ENCODE results near the gene SLAMF9.

The SLAMF9 gene

DNA sequence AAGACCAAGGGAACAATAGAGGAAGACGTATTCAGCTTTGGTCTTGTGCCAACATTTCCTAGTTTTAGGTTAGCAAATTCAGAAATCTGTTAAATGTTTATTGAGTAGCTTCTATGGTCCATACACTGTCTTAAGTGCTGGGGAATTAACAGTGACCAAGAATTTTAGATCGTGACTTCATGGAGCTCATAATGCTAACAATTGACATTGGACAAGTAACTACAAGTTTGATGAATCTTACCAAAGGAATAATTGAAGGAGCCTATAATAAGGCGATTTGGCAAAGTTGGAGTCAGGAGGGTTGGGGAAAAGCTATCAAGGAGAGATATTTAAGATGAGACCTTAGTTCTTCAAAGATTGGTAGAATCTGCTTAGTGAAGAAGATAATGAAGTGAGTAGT is 1.4 kb upstream of the SLAMF9 start:
- ChIA-PET CTCF (interaction anchor here (1.0 to 2.1 kb wide), 5 partner anchors 9 to 53 kb away, joined by 3 to 10 read pairs (median 4); no protein-coding TSS in a partner anchor), POLR2A (no interaction called here)
- no peak for DNase-seq (ENCODE audit: extremely low spot score)
- TF ChIP-seq, protein P1, sequence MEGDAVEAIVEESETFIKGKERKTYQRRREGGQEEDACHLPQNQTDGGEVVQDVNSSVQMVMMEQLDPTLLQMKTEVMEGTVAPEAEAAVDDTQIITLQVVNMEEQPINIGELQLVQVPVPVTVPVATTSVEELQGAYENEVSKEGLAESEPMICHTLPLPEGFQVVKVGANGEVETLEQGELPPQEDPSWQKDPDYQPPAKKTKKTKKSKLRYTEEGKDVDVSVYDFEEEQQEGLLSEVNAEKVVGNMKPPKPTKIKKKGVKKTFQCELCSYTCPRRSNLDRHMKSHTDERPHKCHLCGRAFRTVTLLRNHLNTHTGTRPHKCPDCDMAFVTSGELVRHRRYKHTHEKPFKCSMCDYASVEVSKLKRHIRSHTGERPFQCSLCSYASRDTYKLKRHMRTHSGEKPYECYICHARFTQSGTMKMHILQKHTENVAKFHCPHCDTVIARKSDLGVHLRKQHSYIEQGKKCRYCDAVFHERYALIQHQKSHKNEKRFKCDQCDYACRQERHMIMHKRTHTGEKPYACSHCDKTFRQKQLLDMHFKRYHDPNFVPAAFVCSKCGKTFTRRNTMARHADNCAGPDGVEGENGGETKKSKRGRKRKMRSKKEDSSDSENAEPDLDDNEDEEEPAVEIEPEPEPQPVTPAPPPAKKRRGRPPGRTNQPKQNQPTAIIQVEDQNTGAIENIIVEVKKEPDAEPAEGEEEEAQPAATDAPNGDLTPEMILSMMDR (IDR thresholded peaks at IDR 0.05; ENCODE audit: control extremely low read depth, extremely low read depth, low read depth, missing control alignments), result no peak

DNA sequence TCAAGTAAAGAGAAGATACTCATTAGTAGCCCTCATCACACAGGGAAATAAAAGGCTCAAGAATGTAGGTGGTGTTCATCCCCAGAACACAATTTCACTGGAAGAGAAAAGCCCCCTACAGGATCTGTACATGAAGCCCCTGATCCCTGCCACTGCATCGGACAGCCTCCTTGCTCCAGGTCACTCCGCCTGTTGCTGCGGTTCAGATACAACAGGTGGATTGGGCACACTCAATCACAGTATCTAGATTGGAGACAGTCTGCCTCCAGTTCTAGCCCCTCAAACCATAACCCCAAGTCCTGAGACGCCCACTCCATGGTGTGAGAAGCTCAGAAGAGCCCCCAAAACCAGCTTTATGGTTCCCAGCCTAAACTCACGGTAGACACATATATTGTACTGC is 1.1 kb downstream of the SLAMF9 start:
- TF ChIP-seq, protein P1 (IDR thresholded peaks at IDR 0.05; ENCODE audit: control extremely low read depth, extremely low read depth, low read depth, missing control alignments), result no peak
- CTCF ChIA-PET, result interaction anchor here (0.8 to 2.1 kb wide), 8 partner anchors 13 to 153 kb away, joined by 3 to 8 read pairs (median 4); no protein-coding TSS in a partner anchor
- POLR2A ChIA-PET, result no interaction called here
- no peak for DNase-seq (ENCODE audit: extremely low spot score)

DNA sequence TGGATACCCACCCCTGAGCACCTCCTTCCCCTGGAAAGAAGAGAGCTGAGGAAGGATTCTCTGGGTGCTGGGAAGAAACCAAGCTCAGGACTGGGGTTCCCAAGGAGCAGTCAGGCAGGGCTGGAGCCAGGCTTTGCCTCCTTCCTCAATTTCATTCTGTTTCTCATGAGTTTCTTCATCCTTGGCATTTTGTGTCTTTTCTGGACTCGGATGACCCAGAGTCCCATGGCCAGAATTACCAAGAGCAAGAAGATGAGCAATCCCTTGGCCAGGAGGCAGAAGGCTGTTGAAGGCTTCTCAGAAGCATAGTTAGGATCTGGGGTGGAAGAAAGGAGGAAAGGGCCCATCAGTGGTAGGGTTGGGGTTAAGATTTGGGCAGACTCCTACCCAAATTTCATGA is 2.5 kb downstream of the SLAMF9 start:
- ChIA-PET POLR2A (no interaction called here), CTCF (interaction anchor here (1.0 to 2.1 kb wide), 5 partner anchors 12 to 152 kb away, joined by 3 to 8 read pairs (median 3); no protein-coding TSS in a partner anchor)
- TF ChIP-seq, protein P1 (IDR thresholded peaks at IDR 0.05; ENCODE audit: control extremely low read depth, extremely low read depth, low read depth, missing control alignments), result no peak
- no peak for DNase-seq (ENCODE audit: extremely low spot score)

DNA sequence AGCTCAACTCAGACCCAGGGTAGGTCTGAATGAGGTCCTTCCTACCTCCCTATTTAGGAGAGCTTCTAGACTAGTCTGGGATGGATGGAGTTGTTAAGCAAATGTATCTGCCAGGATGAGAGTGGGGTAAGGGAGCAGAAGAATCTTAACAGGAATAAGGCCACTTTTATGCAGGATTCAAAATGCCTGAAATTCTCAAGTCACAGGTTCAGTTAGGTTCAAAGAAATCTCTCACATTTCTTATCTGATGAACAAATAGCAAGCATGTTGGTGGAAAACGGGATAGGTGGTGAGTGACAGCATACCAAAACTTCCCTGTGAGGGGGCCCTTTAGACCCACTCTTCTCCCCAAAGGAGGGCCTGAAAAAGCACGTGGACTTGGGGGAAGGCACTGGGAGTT is 3.0 kb downstream of the SLAMF9 start:
- TF ChIP-seq, protein P1 (IDR thresholded peaks at IDR 0.05; ENCODE audit: control extremely low read depth, extremely low read depth, low read depth, missing control alignments), result no peak
- ChIA-PET POLR2A (no interaction called here), CTCF (interaction anchor here (1.0 to 2.1 kb wide), 3 partner anchors 12 to 152 kb away, joined by 3 to 5 read pairs (median 3); no protein-coding TSS in a partner anchor)
- DNase-seq (ENCODE audit: extremely low spot score), result no peak

DNA sequence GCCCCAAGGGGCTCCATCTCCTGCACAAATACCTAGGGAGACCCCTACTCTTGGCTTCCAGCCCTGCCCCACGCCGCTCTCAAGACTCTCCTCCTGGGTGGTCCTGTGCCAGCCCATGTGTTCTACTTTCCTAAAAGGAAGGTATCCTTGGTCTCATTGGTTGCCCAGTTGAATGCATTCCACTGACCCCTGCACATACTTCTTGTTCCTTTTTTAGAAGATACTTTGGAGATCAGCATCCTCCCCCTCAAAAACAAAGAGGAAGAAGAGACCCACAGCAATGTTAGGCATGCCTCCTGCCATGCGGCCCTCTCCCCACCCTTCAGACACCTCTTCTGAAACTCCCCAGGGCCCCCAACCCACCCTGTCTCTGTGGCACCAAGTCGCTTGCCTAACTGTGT is 4.1 kb downstream of the SLAMF9 start:
- ChIA-PET CTCF (no interaction called here), POLR2A (no interaction called here)
- no peak for DNase-seq (ENCODE audit: extremely low spot score)
- TF ChIP-seq, protein P1 (IDR thresholded peaks at IDR 0.05; ENCODE audit: control extremely low read depth, extremely low read depth, low read depth, missing control alignments), result no peak

DNA sequence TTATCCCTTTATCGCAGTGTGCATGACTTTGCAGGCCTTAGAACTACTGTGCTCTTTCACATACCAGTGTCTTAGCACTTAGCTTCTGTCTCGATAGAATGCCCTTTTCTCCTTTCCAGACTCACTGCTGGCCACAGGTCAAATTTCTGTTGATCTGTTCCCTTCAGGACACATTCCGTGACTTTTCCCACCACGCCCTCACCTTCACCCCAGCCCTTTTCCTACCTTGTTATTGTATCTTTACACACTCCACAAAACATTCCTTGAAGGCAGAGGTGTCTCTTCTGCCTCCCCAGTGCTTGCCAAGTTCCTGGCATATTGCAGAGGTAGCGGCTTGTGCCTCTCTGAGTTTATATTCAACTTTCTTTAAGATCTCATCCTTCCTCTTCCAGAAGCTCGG is 4.9 kb downstream of the SLAMF9 start:
- ChIA-PET CTCF (no interaction called here), POLR2A (no interaction called here)
- DNase-seq (ENCODE audit: extremely low spot score), result no peak
- TF ChIP-seq, protein P1 (IDR thresholded peaks at IDR 0.05; ENCODE audit: control extremely low read depth, extremely low read depth, low read depth, missing control alignments), result no peak
